GM19455 (cell line): ENCODE results near the gene CCDC68.
"Not testable (repeated sequence)": the region's sequence is repeated elsewhere in the genome, so short reads cannot be mapped to it uniquely, and the experiment has no call there.

Source experiments
- ATAC-seq: cut with Tn5 transposase; IDR thresholded peaks from one replicate; pipeline ENCODE4 v1.9.1; 2021; ENCODE audit not compliant: unreplicated experiment

CCDC68 gene

GRCh38 chr18:54878659-54879358 lies 80.5 kb downstream of the CCDC68 start:
- ATAC-seq: no peak

DNA sequence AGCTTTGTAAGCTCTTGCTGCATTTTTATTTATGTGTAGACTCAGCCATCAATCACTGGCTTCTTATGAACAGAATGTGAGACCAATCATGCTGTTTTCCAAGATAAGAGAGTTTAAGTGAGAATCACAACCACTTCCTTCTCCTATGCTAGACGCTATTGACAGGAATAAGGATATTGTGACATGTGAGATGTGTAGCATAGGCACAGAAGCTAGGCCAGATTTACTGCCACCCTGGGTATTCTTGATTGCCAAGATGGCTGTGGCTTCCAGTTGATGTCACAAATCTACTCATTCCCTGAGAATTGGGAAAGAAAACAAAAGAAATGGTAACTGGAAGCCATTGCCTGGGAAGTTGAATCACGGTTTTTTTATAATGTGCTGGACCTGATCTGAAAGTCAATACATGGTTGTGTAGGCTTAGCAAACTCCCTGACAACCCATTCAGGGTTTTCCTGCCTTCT lies 81.1 kb downstream of the CCDC68 start:
- ATAC-seq: no peak

- ATAC-seq: no peak
These were observed 82.2 kb downstream of the CCDC68 start for GRCh38 chr18:54877076-54877475.

DNA sequence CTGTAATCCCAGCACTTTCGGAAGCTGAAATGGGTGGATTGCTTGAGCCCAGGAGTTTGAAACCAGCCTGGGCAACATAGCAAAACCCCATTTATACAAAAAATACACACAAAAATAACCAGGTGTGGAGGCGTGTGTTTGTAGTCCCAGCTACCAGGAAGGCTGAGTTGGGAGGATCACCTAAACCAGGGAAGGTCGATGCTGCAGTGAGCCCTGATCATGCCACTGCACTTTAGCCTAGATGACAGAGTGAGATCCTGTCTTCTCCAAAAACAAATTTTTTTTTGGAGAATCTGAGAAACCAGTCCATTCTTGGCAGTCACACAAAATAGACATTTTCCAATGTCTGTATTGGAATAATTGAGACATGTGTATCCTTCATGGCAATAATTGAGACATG lies 84.2 kb downstream of the CCDC68 start:
- no peak for ATAC-seq

- no peak for ATAC-seq
These were observed 85.4 kb downstream of the CCDC68 start for GRCh38 chr18:54873884-54874255.

DNA sequence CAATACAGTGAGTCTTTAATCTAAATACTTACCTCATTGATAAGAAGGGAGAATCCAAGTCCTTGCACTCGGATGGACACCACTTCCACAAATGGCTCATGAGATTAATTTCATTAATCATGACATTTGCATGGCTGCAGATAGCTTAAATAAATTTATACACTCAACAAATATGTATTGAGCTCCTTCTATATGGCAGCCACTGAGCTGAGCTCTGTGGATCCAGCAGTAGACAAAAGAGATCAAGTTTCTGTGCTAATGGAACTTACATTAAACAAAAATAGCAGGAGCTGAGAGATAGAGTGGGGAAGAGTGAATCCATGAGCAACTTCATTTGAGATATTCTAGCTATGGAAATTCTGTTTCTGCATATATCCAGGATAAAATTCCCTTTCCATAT lies 86.6 kb downstream of the CCDC68 start:
- ATAC-seq: no peak

GRCh38 chr18:54871231-54871630 lies 88.0 kb downstream of the CCDC68 start:
- ATAC-seq: no peak

- ATAC-seq: no peak
These were observed 92.1 kb downstream of the CCDC68 start for GRCh38 chr18:54867131-54867530.

DNA sequence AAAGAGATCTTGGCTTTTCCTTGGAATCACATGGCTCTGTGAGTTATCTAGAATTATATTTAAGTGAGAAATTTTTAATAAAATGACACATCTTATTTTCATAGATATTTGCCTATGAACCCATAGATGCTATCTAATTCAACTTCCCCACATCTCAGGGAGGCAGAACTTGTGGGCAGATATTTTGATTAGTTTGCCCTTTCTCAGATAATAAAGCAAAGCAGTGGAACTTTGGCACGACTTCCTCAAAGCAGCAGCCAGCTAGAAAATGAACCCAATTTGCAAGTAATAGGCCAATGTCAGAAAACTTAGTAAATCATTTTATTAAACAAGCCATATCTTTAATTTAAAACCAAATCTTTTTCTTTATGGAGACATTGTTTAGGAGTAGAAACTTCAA lies 98.3 kb downstream of the CCDC68 start:
- ATAC-seq: no peak

GRCh38 chr18:54859667-54860421 lies 99.4 kb downstream of the CCDC68 start:
- ATAC-seq: no peak

DNA sequence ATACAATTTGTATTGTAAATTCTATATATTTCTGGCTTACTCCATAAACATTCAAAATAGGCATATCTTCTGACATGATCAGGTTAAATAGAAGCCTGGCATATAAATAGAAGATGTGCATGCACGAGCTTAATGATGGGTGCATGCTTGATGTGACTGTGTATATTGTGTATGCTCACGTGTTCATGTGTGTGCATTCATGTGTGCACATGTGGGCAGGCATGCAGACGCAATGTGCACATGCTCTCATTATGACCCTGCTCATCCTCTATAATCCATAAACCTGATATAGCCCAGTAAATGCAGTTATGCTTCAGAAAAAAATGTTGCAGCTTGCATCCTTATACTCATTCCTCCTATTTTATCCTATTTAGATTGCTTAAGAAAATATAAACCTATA lies 101.8 kb downstream of the CCDC68 start:
- no peak for ATAC-seq

GRCh38 chr18:54856105-54856646 lies 103.1 kb downstream of the CCDC68 start:
- no peak for ATAC-seq

DNA sequence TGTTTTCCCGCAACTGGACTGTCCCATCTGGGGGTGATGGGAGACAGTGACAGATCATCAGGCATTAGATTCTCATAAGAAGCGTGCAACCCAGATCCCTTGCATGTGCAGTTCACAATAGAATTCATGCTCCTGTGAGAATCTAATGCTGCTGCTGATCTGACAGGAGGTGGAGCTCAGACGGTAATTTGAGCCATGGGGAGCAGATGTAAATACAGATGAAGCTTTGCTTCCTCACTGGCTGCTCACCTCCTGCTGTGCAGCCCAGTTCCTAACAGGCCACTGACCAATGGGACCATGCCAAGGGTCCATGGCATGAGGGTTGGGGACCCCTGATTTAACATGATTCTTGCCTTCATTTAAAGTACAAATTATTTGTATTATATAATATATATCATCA lies 104.2 kb downstream of the CCDC68 start:
- not testable (repeated sequence) for ATAC-seq

GRCh38 chr18:54852780-54853675 lies 106.2 kb downstream of the CCDC68 start:
- ATAC-seq: no peak
